ENCODE measurements around the gene CAP1. TPM values are rescaled to one million over a fixed set of nuclear protein-coding genes. Genes with fewer than 3 reads are reported as not detected.

The CAP1 gene
- total RNA-seq, 2 experiments from 2014 or later: 121 to 126 TPM

DNA sequence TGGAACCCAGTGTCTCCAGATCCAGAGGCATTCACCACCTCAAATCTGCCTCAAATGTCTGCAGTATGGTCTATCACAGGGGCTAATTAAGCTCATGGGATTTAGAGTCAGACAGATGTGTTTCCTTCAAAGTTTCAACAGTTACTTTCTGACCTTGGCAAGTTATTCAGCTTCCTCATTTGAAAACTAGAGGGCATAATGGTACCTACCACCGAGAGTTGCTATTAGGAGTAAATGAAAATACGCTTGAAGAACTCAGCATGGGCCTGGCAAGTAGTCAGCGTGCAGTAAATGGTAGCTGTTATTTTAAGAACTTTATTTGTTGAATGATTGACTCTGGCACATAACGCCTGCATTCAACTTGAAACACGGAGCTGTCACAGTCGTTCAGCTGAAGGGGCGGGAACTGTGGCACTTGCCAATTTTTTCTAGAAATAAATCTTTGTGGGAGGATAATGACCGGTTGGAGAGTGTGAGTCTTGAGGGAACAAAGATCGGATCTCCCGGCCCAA is 1.2 kb upstream of the CAP1 start:
- Histone ChIP-seq H3K9me3 (ENCODE audit: control insufficient read depth in 1 of 2, insufficient read depth in 1 of 2, low read length in 2 of 2) (no peaks in the 10 kb centered on the region), H3K27ac (ENCODE audit: low read depth in 1 of 2, low read length in 2 of 2) (peak overlapping the region; percentile 86 to 93), H3K36me3 (ENCODE audit: insufficient read depth, low read length) (peaks cover 9% of the 10 kb centered on the region), H3K4me1 (ENCODE audit: insufficient read depth, low read length) (peaks cover 80% of the 10 kb centered on the region), H3K4me3 (ENCODE audit: low read length) (peak overlapping the region; percentile 100), H3K27me3 (ENCODE audit: control insufficient read depth in 1 of 2, insufficient read depth in 2 of 2, low read length in 2 of 2) (no peaks in the 10 kb centered on the region)
- CTCF ChIA-PET: interaction anchor here (0.7 to 1.5 kb wide), 4 partner anchors 24 to 433 kb away, joined by 3 to 4 read pairs (median 3); no protein-coding TSS in a partner anchor
- ATAC-seq (ENCODE audit: poor library complexity) (peak; percentile 15), DNase-seq (peak in 4 of 14 experiments; percentile 18 to 66 (median 36))
- H3K36me3 Mint-ChIP-seq (ENCODE audit: low read depth): peaks cover 44% of the 10 kb centered on the region
- H3K4me3 Mint-ChIP-seq: peak overlapping the region; percentile 98
- H3K9me3 Mint-ChIP-seq: no peaks in the 10 kb centered on the region
- POLR2A ChIA-PET: interaction anchor here (0.7 to 3.4 kb wide), 16 partner anchors 10 to 823 kb away, joined by 3 to 56 read pairs (median 4); partner anchors contain the start of genes CITED4, SMAP2, ZFP69 and ZFP69B
- peak overlapping the region; percentile 95 for H3K27ac Mint-ChIP-seq
- TF ChIP-seq, protein P1, sequence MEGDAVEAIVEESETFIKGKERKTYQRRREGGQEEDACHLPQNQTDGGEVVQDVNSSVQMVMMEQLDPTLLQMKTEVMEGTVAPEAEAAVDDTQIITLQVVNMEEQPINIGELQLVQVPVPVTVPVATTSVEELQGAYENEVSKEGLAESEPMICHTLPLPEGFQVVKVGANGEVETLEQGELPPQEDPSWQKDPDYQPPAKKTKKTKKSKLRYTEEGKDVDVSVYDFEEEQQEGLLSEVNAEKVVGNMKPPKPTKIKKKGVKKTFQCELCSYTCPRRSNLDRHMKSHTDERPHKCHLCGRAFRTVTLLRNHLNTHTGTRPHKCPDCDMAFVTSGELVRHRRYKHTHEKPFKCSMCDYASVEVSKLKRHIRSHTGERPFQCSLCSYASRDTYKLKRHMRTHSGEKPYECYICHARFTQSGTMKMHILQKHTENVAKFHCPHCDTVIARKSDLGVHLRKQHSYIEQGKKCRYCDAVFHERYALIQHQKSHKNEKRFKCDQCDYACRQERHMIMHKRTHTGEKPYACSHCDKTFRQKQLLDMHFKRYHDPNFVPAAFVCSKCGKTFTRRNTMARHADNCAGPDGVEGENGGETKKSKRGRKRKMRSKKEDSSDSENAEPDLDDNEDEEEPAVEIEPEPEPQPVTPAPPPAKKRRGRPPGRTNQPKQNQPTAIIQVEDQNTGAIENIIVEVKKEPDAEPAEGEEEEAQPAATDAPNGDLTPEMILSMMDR (IDR thresholded peaks at IDR 0.05): peak; percentile 8
- H3K4me1 Mint-ChIP-seq (ENCODE audit: low read depth): peaks cover 81% of the 10 kb centered on the region
- intact Hi-C loops (cut with DNase I, micrococcal nuclease): loop anchor here (5.0 to 10.0 kb wide), 2 partner anchors 64 to 302 kb away; partner anchors contain the start of gene PPIE (in 1 of the 2)
- H3K27me3 Mint-ChIP-seq: no peaks in the 10 kb centered on the region

DNA sequence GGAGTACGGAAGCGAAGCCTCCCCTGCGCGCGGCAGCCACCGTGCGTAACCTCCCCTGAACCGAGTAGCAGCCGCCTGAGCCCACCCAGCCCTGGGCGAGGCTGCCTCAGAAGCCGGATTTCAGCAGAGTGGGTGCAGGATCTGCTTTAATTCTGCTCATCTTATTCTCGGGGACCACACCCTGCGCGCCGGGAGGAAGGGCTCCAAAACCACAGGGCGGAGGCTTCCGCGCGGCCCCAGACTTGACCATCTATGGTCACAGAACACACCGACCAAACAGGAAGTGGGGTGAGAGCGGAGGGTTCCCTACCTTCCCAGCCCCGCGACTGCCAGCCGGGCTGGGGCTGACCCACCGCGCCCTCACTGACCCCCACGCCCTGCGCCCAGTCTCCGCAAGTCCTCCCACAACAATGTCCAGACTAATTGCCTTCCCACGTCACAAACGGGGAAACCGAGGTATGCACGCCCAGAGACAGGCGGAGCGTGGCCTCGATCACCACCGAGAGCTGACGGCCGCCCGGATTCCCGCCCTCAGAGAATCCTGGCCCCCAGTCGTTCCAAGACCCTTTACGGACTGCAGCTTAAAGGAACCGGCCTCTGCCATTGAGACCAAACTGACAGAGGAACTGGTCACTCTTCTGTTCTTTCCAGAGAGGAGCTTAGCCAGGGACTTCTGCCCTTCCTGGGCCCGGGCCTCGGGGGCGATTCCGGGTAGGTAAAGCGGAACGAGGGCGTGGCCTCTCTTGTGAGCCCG is 595 bp upstream of the CAP1 start:
- intact Hi-C loops (cut with DNase I, micrococcal nuclease): loop anchor here (1.0 to 10.0 kb wide), 9 partner anchors 9 to 655 kb away; partner anchors contain the start of genes ZMPSTE24 (in 2 of the 2), NFYC (in 1 of the 2), PPIE (in 1 of the 2) and RLF (in 1 of the 2)
- Histone ChIP-seq H3K27me3 (ENCODE audit: control insufficient read depth in 1 of 2, insufficient read depth in 2 of 2, low read length in 2 of 2) (no peaks in the 10 kb centered on the region), H3K4me1 (ENCODE audit: insufficient read depth, low read length) (peaks cover 77% of the 10 kb centered on the region), H3K9me3 (ENCODE audit: control insufficient read depth in 1 of 2, insufficient read depth in 1 of 2, low read length in 2 of 2) (no peaks in the 10 kb centered on the region), H3K27ac (ENCODE audit: low read depth in 1 of 2, low read length in 2 of 2) (peak overlapping the region; percentile 86 to 93), H3K36me3 (ENCODE audit: insufficient read depth, low read length) (peaks cover 10% of the 10 kb centered on the region), H3K4me3 (ENCODE audit: low read length) (peak overlapping the region; percentile 100)
- TF ChIP-seq, protein P1 (IDR thresholded peaks at IDR 0.05): no peak
- ATAC-seq (ENCODE audit: poor library complexity) (peak; percentile 32), DNase-seq (peak; percentile 27 to 89 (median 62))
- H3K27ac Mint-ChIP-seq: peak overlapping the region; percentile 95
- peak overlapping the region; percentile 98 for H3K4me3 Mint-ChIP-seq
- H3K4me1 Mint-ChIP-seq (ENCODE audit: low read depth): peaks cover 80% of the 10 kb centered on the region
- peaks cover 48% of the 10 kb centered on the region for H3K36me3 Mint-ChIP-seq (ENCODE audit: low read depth)
- H3K27me3 Mint-ChIP-seq: no peaks in the 10 kb centered on the region
- CTCF ChIA-PET: interaction anchor here (0.7 to 1.5 kb wide), 4 partner anchors 8 to 434 kb away, joined by 3 to 4 read pairs (median 4); no protein-coding TSS in a partner anchor
- no peaks in the 10 kb centered on the region for H3K9me3 Mint-ChIP-seq
- POLR2A ChIA-PET: interaction anchor here (0.6 to 3.4 kb wide), 20 partner anchors 8 to 823 kb away, joined by 3 to 56 read pairs (median 4); partner anchors contain the start of genes CITED4, SMAP2, ZFP69 and ZFP69B

DNA sequence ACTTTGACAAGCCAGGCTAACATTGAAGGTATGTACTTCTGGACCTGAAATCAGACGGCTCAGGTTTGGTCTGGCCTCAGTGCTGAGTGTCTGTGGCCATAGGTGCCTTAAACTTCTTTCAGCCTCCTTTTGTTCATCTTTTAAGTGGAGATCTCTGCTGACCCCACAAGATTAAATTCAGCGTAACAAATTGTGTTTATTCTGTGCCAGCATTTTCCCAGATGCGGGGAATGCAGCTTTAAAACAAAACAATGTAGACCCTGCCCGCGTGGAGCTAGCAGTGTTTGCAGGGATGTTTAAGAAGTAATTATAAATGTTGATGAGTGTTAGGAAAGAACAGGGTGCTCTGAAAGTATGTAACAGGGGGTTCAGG is 923 bp downstream of the CAP1 start:
- Mint-ChIP-seq H3K27me3 (no peaks in the 10 kb centered on the region), H3K9me3 (no peaks in the 10 kb centered on the region), H3K4me3 (peak overlapping the region; percentile 98), H3K27ac (peak overlapping the region; percentile 95), H3K4me1 (ENCODE audit: low read depth) (peaks cover 85% of the 10 kb centered on the region), H3K36me3 (ENCODE audit: low read depth) (peaks cover 61% of the 10 kb centered on the region)
- ChIA-PET POLR2A (interaction anchor here (1.1 to 3.4 kb wide), 5 partner anchors 9 to 340 kb away, joined by 3 to 56 read pairs (median 5); no protein-coding TSS in a partner anchor), CTCF (interaction anchor here (1.3 kb wide), 1 partner anchor 9 kb away, joined by 4 read pairs; no protein-coding TSS in a partner anchor)
- DNase-seq (no peak), ATAC-seq (ENCODE audit: poor library complexity) (no peak)
- TF ChIP-seq, protein P1 (IDR thresholded peaks at IDR 0.05): no peak
- Histone ChIP-seq H3K27ac (ENCODE audit: low read depth in 1 of 2, low read length in 2 of 2) (peak overlapping the region; percentile 88 to 90), H3K27me3 (ENCODE audit: control insufficient read depth in 1 of 2, insufficient read depth in 2 of 2, low read length in 2 of 2) (no peaks in the 10 kb centered on the region), H3K4me1 (ENCODE audit: insufficient read depth, low read length) (peaks cover 79% of the 10 kb centered on the region), H3K36me3 (ENCODE audit: insufficient read depth, low read length) (peaks cover 14% of the 10 kb centered on the region), H3K4me3 (ENCODE audit: low read length) (peak overlapping the region; percentile 100), H3K9me3 (ENCODE audit: control insufficient read depth in 1 of 2, insufficient read depth in 1 of 2, low read length in 2 of 2) (no peaks in the 10 kb centered on the region)
- intact Hi-C loops (cut with DNase I, micrococcal nuclease): loop anchor here (2.0 to 10.0 kb wide), 6 partner anchors 17 to 653 kb away; partner anchors contain the start of genes ZMPSTE24 (in 2 of the 2), NFYC (in 1 of the 2), RLF (in 1 of the 2) and ZNF684 (in 1 of the 2)

All from CD4-positive, alpha-beta T cell (primary cell).